Mucosa of stomach (tissue), 1 donor: ENCODE results near the gene HEXIM2.
A peak's percentile ranks its signal among the peaks of the same experiment; 100 is the strongest.
"Not testable (repeated sequence)": the region's sequence is repeated elsewhere in the genome, so short reads cannot be mapped to it uniquely, and the experiment has no call there.

Source experiments
- H3K27me3 ChIP-seq: one replicate; pipeline ENCODE4 v1.7.0; 2013; ENCODE audit warnings: mild to moderate bottlenecking, low read length; ENCODE audit not compliant: control insufficient read depth, insufficient read depth
- H3K36me3 ChIP-seq: one replicate; pipeline ENCODE4 v1.7.0; 2013; ENCODE audit warnings: low read length; ENCODE audit not compliant: control insufficient read depth, insufficient read depth
- H3K4me1 ChIP-seq: one replicate; pipeline ENCODE4 v1.7.0; 2013; ENCODE audit warnings: mild to moderate bottlenecking, low read length; ENCODE audit not compliant: control insufficient read depth, insufficient read depth
- H3K4me3 ChIP-seq: one replicate; pipeline ENCODE4 v1.7.0; 2013; ENCODE audit warnings: low read length
- H3K9ac ChIP-seq: one replicate; pipeline ENCODE4 v1.7.0; 2013; ENCODE audit warnings: mild to moderate bottlenecking, low read length, moderate library complexity
- H3K9me3 ChIP-seq: one replicate; pipeline ENCODE4 v1.7.0; 2013; ENCODE audit warnings: mild to moderate bottlenecking, low read length, moderate library complexity; ENCODE audit not compliant: control insufficient read depth
- donor health status: Pancreatic carcinoma.

HEXIM2 gene

GRCh38 chr17:45195424-45195823, 33.7 kb downstream of the HEXIM2 start:
- no peak overlapping the region for H3K4me3 ChIP-seq
- no peaks in the 10 kb centered on the region for H3K9me3 ChIP-seq
- H3K4me1 ChIP-seq = peaks cover 4% of the 10 kb centered on the region
- no peaks in the 10 kb centered on the region for H3K27me3 ChIP-seq
- H3K9ac ChIP-seq = no peak overlapping the region
- H3K36me3 ChIP-seq = no peaks in the 10 kb centered on the region

GRCh38 chr17:45197108-45197507, 35.4 kb downstream of the HEXIM2 start:
- no peaks in the 10 kb centered on the region for H3K9me3 ChIP-seq
- H3K4me3 ChIP-seq = no peak overlapping the region
- peaks cover 4% of the 10 kb centered on the region for H3K4me1 ChIP-seq
- no peaks in the 10 kb centered on the region for H3K36me3 ChIP-seq
- H3K27me3 ChIP-seq = no peaks in the 10 kb centered on the region
- H3K9ac ChIP-seq = no peak overlapping the region

GRCh38 chr17:45197555-45198334, 36.1 kb downstream of the HEXIM2 start:
- Histone ChIP-seq H3K4me3 (no peak overlapping the region), H3K27me3 (no peaks in the 10 kb centered on the region), H3K36me3 (no peaks in the 10 kb centered on the region), H3K9me3 (no peaks in the 10 kb centered on the region), H3K4me1 (peaks cover 4% of the 10 kb centered on the region), H3K9ac (peak overlapping the region; percentile 26)

GRCh38 chr17:45200701-45201100, 39.0 kb downstream of the HEXIM2 start:
- Histone ChIP-seq H3K9ac (no peak overlapping the region), H3K4me1 (peaks cover 4% of the 10 kb centered on the region), H3K27me3 (no peaks in the 10 kb centered on the region), H3K4me3 (no peak overlapping the region), H3K36me3 (no peaks in the 10 kb centered on the region), H3K9me3 (no peaks in the 10 kb centered on the region)

- Histone ChIP-seq H3K4me1 (peaks cover 4% of the 10 kb centered on the region), H3K27me3 (no peaks in the 10 kb centered on the region), H3K36me3 (no peaks in the 10 kb centered on the region), H3K9me3 (no peaks in the 10 kb centered on the region), H3K4me3 (no peak overlapping the region), H3K9ac (no peak overlapping the region)
Measured at GRCh38 chr17:45201457-45201856, 39.8 kb downstream of the HEXIM2 start.

GRCh38 chr17:45201880-45202279, 40.2 kb downstream of the HEXIM2 start:
- not testable (repeated sequence) for H3K9me3 ChIP-seq, H3K36me3 ChIP-seq, H3K4me3 ChIP-seq, H3K9ac ChIP-seq, H3K27me3 ChIP-seq, H3K4me1 ChIP-seq

GRCh38 chr17:45218895-45219661, 57.4 kb downstream of the HEXIM2 start:
- no peak overlapping the region for H3K4me3 ChIP-seq
- H3K4me1 ChIP-seq = peaks cover 7% of the 10 kb centered on the region
- H3K9ac ChIP-seq = no peak overlapping the region
- H3K9me3 ChIP-seq = no peaks in the 10 kb centered on the region
- peaks cover 29% of the 10 kb centered on the region for H3K27me3 ChIP-seq
- H3K36me3 ChIP-seq = no peaks in the 10 kb centered on the region
